Posterior cingulate gyrus (tissue), 11 donors: ENCODE results near the gene COPG2.
A peak's percentile ranks its signal among the peaks of the same experiment; 100 is the strongest.
"Not testable (repeated sequence)": the region's sequence is repeated elsewhere in the genome, so short reads cannot be mapped to it uniquely, and the experiment has no call there.

Experiments used
- DNase-seq, 10 donors: peaks; one replicate each; pipeline versions ENCODE4 v3.0.0 to v3.0.0-alpha.2; 2020 to 2021; ENCODE audit warnings: mixed read lengths in 3 of 10
- intact Hi-C: fragments of 100-400 bp; cut with DNase I; formaldehyde crosslinking; loops from one replicate; pipeline ENCODE4 v1.15.1; 2023

COPG2 gene

GRCh38 chr7:130513447-130513846 lies 155.1 kb downstream of the COPG2 start:
- intact Hi-C loops = no loop called here
- DNase-seq = no peak

- DNase-seq, intact Hi-C loops: not testable (repeated sequence)
Observed at GRCh38 chr7:130512038-130512437, 156.5 kb downstream of the COPG2 start.

DNA sequence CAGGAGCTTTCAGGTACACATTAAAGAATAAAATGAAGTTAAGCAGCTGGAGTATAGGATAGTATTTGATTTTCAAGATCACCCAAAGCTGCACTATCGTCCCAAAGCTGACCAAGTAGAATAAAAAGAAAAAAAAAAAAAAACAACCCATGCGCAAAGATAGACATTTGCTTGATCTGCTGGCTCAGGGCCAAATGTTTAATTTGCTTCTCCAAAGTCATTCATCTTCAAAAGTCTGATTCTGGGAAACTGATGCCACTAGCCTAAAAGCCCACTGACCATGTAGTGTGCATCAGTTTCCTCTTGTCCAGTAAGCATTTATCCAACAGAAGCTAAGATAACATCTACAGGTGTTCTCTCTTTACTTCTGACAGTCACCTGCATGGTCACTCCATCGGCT lies 162.2 kb downstream of the COPG2 start:
- intact Hi-C loops = no loop called here
- no peak for DNase-seq

DNA sequence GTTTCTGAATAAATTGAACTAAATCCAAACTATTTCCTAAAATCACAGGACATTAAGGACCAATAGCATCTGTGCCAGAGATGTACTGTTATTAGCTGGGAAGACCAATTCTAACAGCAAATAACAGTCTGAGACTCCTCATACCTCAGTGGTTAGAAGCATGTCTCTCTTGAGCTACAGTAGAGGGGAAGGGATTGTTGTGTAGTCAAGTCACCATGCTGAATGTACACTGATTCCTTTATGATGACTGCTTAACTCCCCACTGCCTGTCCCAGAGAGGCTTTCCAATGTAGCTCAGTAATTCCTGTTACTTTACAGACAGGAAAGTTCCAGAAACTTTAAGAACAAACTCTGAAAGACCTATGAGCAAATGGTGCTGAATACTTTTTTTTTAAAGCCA lies 162.8 kb downstream of the COPG2 start:
- no peak for DNase-seq
- intact Hi-C loops = no loop called here

- intact Hi-C loops = no loop called here
- no peak for DNase-seq
Observed at GRCh38 chr7:130500910-130501309, 167.6 kb downstream of the COPG2 start.

- no peak for DNase-seq
- intact Hi-C loops = no loop called here
Observed at GRCh38 chr7:130500463-130500862, 168.1 kb downstream of the COPG2 start.

GRCh38 chr7:130494431-130494858 lies 174.1 kb downstream of the COPG2 start:
- intact Hi-C loops = loop anchor here (5.0 kb wide), 1 partner anchor 217 kb away; no protein-coding TSS in a partner anchor
- DNase-seq = no peak

- intact Hi-C loops = loop anchor here (5.0 kb wide), 1 partner anchor 216 kb away; no protein-coding TSS in a partner anchor
- DNase-seq = peak in 4 of 10 donors; percentile 28 to 85 (median 80)
Observed at GRCh38 chr7:130493275-130493873, 175.2 kb downstream of the COPG2 start.

- peak in 2 of 10 donors; percentile 60 to 67 for DNase-seq
- intact Hi-C loops = loop anchor here (5.0 kb wide), 1 partner anchor 215 kb away; no protein-coding TSS in a partner anchor
Observed at GRCh38 chr7:130492523-130493274, 175.8 kb downstream of the COPG2 start.

DNA sequence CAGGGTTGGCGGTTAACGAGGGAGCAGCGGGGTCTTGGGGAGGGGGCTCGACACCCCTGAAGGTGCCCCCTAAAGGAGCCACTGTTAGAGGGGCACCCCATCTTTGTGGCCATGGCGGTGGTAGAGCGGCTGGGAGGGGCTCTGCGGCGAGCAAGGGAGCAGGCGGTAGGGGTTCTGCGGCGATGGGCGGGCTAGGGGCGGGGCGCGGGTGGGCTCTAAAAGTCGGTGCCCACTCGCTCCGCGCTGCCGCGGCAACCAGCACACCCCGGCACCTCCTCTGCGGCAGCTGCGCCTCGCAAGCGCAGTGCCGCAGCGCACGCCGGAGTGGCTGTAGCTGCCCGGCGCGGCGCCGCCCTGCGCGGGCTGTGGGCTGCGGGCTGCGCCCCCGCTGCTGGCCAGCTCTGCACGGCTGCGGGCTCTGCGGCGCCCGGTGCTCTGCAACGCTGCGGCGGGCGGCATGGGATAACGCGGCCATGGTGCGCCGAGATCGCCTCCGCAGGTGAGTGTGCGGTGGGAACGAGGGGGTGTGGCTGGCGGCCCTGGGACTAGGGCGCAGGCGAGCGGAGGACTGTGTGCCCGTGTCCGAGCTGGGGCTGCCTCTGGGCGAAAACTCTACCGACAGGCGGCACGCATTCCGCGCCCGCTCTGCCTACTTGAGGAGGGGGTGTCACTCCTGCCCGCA lies 176.6 kb downstream of the COPG2 start, which contains the start of gene MEST:
Gene MEST, plus strand, starts transcription at position 245 of the 682 bp plus-strand sequence. Its CDS starts 229 bp downstream, at position 474.
- intact Hi-C loops = loop anchor here (5.0 kb wide), 1 partner anchor 215 kb away; no protein-coding TSS in a partner anchor
- DNase-seq = peak; percentile 16 to 92 (median 54)

GRCh38 chr7:130490888-130491804 lies 177.4 kb downstream of the COPG2 start:
- intact Hi-C loops = loop anchor here (5.0 kb wide), 1 partner anchor 214 kb away; no protein-coding TSS in a partner anchor
- DNase-seq = peak; percentile 52 to 93 (median 60)

DNA sequence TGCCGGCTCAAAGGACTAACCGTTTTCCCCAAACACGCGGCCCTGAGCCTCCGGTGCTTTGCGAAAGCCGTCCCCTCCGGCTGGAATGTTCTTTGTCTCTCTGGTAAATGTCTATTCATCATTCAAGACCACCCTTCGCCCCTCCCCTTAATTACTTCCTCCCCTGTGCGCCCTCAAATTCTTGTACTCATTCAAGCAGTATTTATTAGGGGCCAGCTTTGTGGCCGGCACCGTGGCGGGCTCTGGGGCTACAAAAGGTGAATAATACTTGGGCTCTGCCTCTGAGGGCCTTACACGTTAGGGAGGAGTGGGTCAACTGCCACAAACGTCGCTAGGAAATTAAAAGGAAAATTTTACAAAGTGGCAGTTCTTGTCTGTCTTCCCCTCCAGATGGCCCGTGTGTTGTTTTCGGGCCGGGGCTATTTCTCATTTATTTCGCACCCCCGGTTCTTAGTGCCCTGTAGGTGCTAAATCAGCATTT lies 178.2 kb downstream of the COPG2 start:
- peak in 1 of 10 donors; percentile 69 for DNase-seq
- intact Hi-C loops = loop anchor here (5.0 kb wide), 1 partner anchor 213 kb away; no protein-coding TSS in a partner anchor

- intact Hi-C loops = loop anchor here (5.0 kb wide), 1 partner anchor 47 kb away; the partner anchor contains the start of gene CEP41
- DNase-seq = no peak
Observed at GRCh38 chr7:130489140-130489983, 179.2 kb downstream of the COPG2 start.

- intact Hi-C loops = loop anchor here (5.0 kb wide), 1 partner anchor 46 kb away; the partner anchor contains the start of gene CEP41
- peak in 2 of 10 donors; percentile 57 to 87 for DNase-seq
Observed at GRCh38 chr7:130488392-130489139, 180.0 kb downstream of the COPG2 start.

- intact Hi-C loops = loop anchor here (5.0 kb wide), 1 partner anchor 45 kb away; the partner anchor contains the start of gene CEP41
Observed at GRCh38 chr7:130486954-130487436, 181.6 kb downstream of the COPG2 start.

GRCh38 chr7:130486114-130486953 lies 182.2 kb downstream of the COPG2 start:
- intact Hi-C loops = loop anchor here (5.0 kb wide), 1 partner anchor 44 kb away; the partner anchor contains the start of gene CEP41
- DNase-seq = peak in 7 of 10 donors; percentile 37 to 92 (median 40)

More at GRCh38 chr7:130486954-130487436, 181.6 kb downstream of the COPG2 start:
- no peak for DNase-seq
